Endothelial cell of umbilical vein (primary cell): ENCODE results near the gene SLC30A10. TPM values are rescaled to one million over a fixed set of nuclear protein-coding genes. Genes with fewer than 3 reads are reported as not detected.

ENCODE experiments used
- BruUV-seq: library from RNA; stranded (reverse); fragments of 400-500 nt; replicated peaks from 2 replicates; lab custom pipeline; 2021; lab: Mats Ljungman, UMichigan
- CTCF ChIA-PET: fragments of 300-600, 350-600 bp; sonication (Branson Sonifier 250); formaldehyde crosslinking; loops from one replicate; lab custom pipeline; 2021; ENCODE audit warnings: antibody characterized with exemption, inconsistent platforms; lab: Charles Lee
- POLR2A ChIA-PET: fragments of 300-600, 350-600 bp; sonication (Branson Sonifier 250); formaldehyde crosslinking; loops from one replicate; lab custom pipeline; 2021; ENCODE audit warnings: antibody characterized with exemption, inconsistent platforms; lab: Charles Lee
- DNase-seq: peaks from one replicate; pipeline ENCODE4 v3.0.0-alpha.2; 2011; ENCODE audit warnings: low read depth, low spot score
- FAIRE-seq: peaks from 2 replicates; lab custom pipeline; 2011; peaks lifted over from hg19 to GRCh38; lab: Jason Lieb, UNC
- H2AFZ ChIP-seq: 2 replicates; pipeline ENCODE4 v1.6.0; 2012; ENCODE audit warnings: low read depth, low read length, control low read depth, inconsistent platforms
- H3K27ac ChIP-seq: 2 replicates; pipeline ENCODE4 v1.5.1; 2011; ENCODE audit warnings: low read depth, mild to moderate bottlenecking, control low read depth, low read length, moderate library complexity; ENCODE audit not compliant: insufficient read depth
- H3K27me3 ChIP-seq, 2 experiments: 2 replicates each; pipeline versions ENCODE4 v1.6.0 to v1.6.1; 2011; ENCODE audit warnings: low read length in 2 of 2, mixed read lengths in 1 of 2; ENCODE audit not compliant: control insufficient read depth in 2 of 2, insufficient read depth in 2 of 2
- H3K36me3 ChIP-seq, 2 experiments: 2 replicates in 1 of 2; 3 replicates in 1 of 2; pipeline ENCODE4 v1.5.1; 2011; ENCODE audit warnings: low read length in 2 of 2, mild to moderate bottlenecking in 1 of 2, moderate library complexity in 1 of 2; ENCODE audit not compliant: control insufficient read depth in 2 of 2, insufficient read depth in 2 of 2; ENCODE audit errors: extremely low read depth in 1 of 2
- H3K4me1 ChIP-seq: 3 replicates; pipeline ENCODE4 v1.5.1; 2011; ENCODE audit warnings: mild to moderate bottlenecking, low read length; ENCODE audit not compliant: control insufficient read depth, insufficient read depth; ENCODE audit errors: extremely low read depth
- H3K4me2 ChIP-seq: 2 replicates; pipeline ENCODE4 v1.6.1; 2011; ENCODE audit warnings: low read length, control low read depth, mixed read lengths; ENCODE audit not compliant: insufficient read depth
- H3K4me3 ChIP-seq, 3 experiments: fragments of 200-600 bp in 1 of 3; sonication (generic), shearing (Covaris generic) in 1 of 3; replicated peaks in 1 of 3; 2 replicates each; pipeline ENCODE4 v1.5.1; 2011 to 2016; ENCODE audit warnings: control low read depth in 3 of 3, low read length in 3 of 3, mild to moderate bottlenecking in 2 of 3, inconsistent platforms in 1 of 3, low read depth in 1 of 3, moderate library complexity in 1 of 3; ENCODE audit not compliant: insufficient read depth in 1 of 3
- H3K79me2 ChIP-seq: 2 replicates; pipeline ENCODE4 v1.6.0; 2012; ENCODE audit warnings: low read length, inconsistent platforms; ENCODE audit not compliant: control insufficient read depth, insufficient read depth
- H3K9ac ChIP-seq: replicated peaks from 2 replicates; pipeline ENCODE3; 2011; ENCODE audit warnings: low read length, control low read depth; ENCODE audit not compliant: insufficient read depth; ENCODE audit errors: extremely low read depth
- H3K9me1 ChIP-seq: replicated peaks from 3 replicates; pipeline ENCODE4 v1.6.0; 2011; ENCODE audit warnings: mild to moderate bottlenecking, low read length; ENCODE audit not compliant: control insufficient read depth, insufficient read depth; ENCODE audit errors: extremely low read depth
- H3K9me3 ChIP-seq: replicated peaks from 2 replicates; pipeline ENCODE4 v1.5.1; 2012; ENCODE audit warnings: low read length, inconsistent platforms; ENCODE audit not compliant: control insufficient read depth, insufficient read depth
- H4K20me1 ChIP-seq: replicated peaks from 2 replicates; pipeline ENCODE3; 2011; ENCODE audit warnings: mild to moderate bottlenecking, low read length; ENCODE audit not compliant: control insufficient read depth, insufficient read depth; ENCODE audit errors: extremely low read depth
- EZH2 ChIP-seq: IDR thresholded peaks from 2 replicates; pipeline ENCODE4 v1.6.1; 2012; ENCODE audit warnings: borderline replicate concordance, low read depth, mild to moderate bottlenecking, moderate library complexity, low read length, inconsistent platforms; ENCODE audit not compliant: severe bottlenecking
- FOS ChIP-seq: IDR thresholded peaks from 2 replicates; pipeline ENCODE4 v1.6.1; 2011; ENCODE audit warnings: mild to moderate bottlenecking, low read length, moderate library complexity, borderline replicate concordance; ENCODE audit not compliant: insufficient read depth
- GATA2 ChIP-seq: IDR thresholded peaks from 2 replicates; pipeline ENCODE4 v1.7.0; 2011; ENCODE audit warnings: low read depth, mild to moderate bottlenecking, moderate library complexity, mixed read lengths, low read length; ENCODE audit not compliant: insufficient read length, insufficient read depth
- JUN ChIP-seq: IDR thresholded peaks from 2 replicates; pipeline ENCODE4 v1.6.1; 2011; ENCODE audit warnings: borderline replicate concordance, low read depth; ENCODE audit not compliant: insufficient read length, insufficient read depth
- MYC ChIP-seq: IDR thresholded peaks from one replicate; pipeline ENCODE4 v1.6.1; 2011; ENCODE audit warnings: mild to moderate bottlenecking, low read depth, low read length
- POLR2A ChIP-seq: IDR thresholded peaks from 2 replicates; pipeline ENCODE4 v1.6.1; 2012; ENCODE audit warnings: low read depth, mild to moderate bottlenecking, control low read depth, low read length
- POLR2AphosphoS5 ChIP-seq: IDR thresholded peaks from 2 replicates; pipeline ENCODE4 v1.6.1; 2012; ENCODE audit warnings: low read depth, mild to moderate bottlenecking, control low read depth, low read length, moderate library complexity; ENCODE audit not compliant: insufficient read depth
- dilution Hi-C: fragments of 300-500 bp; cut with MboI; formaldehyde crosslinking; loops from one replicate; pipeline ENCODE4 v1.15.0; 2019; ENCODE audit warnings: low sequenced_read_pairs; ENCODE audit not compliant: extremely low pct_ligation_motif_present
- intact Hi-C: fragments of 100-400 bp; cut with micrococcal nuclease; formaldehyde crosslinking; loops from one replicate; pipeline ENCODE4 v1.10.0; 2022
- polyA plus RNA-seq, 4 experiments: library from polyadenylated mRNA; depleted of rRNA in 3 of 4; stranded (reverse) in 3 of 4; unstranded in 1 of 4; fragments of >200 nt; gene quantifications; 2 replicates each; pipeline versions ENCODE4 v1.2.1 to v1.2.3, GENCODE V29; 2011 to 2012; ENCODE audit warnings: missing spikeins in 1 of 4
- total RNA-seq: library from RNA; stranded (reverse); gene quantifications from 2 replicates; pipeline ENCODE4 v1.2.3, GENCODE V29; 2021
- TF ChIP-seq, protein P1 (sequence below): IDR thresholded peaks from 2 replicates; pipeline ENCODE4 v1.6.1; 2011; ENCODE audit not compliant: insufficient read depth, insufficient read length
- TF ChIP-seq, protein P2 (sequence below), 2 donors: IDR thresholded peaks; 1 replicate in 1 of 2; 2 replicates in 1 of 2; pipeline ENCODE4 v1.5.1; 2011; ENCODE audit warnings: low read length in 2 of 2, mild to moderate bottlenecking in 2 of 2, moderate library complexity in 2 of 2, control low read depth in 1 of 2, inconsistent platforms in 1 of 2, low read depth in 1 of 2; ENCODE audit not compliant: insufficient read depth in 1 of 2; ENCODE audit errors: extremely low read depth in 1 of 2

Gene SLC30A10
- total and polyA plus RNA-seq, 2 donors (not counting 3 experiments of a cell fraction or from before 2014, with no cell fraction given): not detected

DNA sequence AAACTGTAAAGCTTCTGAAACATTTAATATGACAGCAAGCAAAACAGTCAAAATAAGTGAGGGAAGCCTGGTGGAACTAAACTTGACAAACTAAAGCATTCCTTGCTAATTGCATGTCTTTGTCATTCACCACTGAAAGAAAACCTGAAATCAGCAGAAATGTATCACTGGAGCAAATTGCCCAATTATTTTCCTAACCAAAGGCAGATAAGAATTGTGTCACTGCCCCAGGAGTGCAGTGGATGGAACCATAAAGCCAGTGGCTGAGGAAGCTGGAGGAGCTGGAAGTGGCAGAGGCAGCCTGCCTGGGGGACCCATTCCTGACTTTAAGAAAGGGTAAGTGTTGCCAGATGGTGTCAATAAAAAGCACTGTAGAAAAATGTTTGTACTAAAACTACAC, 2.7 kb upstream of the SLC30A10 start:
- POLR2A ChIA-PET: no interaction called here
- dilution Hi-C loops: no loop called here
- Histone ChIP-seq H3K36me3 (no peaks in the 10 kb centered on the region), H3K27me3 (peaks cover 10 to 24% of the 10 kb centered on the region in 2 experiments), H3K9ac (no peak overlapping the region), H4K20me1 (no peaks in the 10 kb centered on the region), H3K27ac (no peak overlapping the region), H2AFZ (no peak overlapping the region), H3K9me3 (no peaks in the 10 kb centered on the region), H3K4me2 (no peak overlapping the region), H3K9me1 (no peaks in the 10 kb centered on the region), H3K4me1 (peaks cover 8% of the 10 kb centered on the region), H3K79me2 (no peaks in the 10 kb centered on the region), H3K4me3 (no peak overlapping the region)
- TF ChIP-seq, protein P1, sequence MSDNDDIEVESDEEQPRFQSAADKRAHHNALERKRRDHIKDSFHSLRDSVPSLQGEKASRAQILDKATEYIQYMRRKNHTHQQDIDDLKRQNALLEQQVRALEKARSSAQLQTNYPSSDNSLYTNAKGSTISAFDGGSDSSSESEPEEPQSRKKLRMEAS: no peak
- TF ChIP-seq POLR2A (no peak), MYC (no peak), GATA2 (no peak), JUN (no peak), POLR2AphosphoS5 (no peak), EZH2 (no peak), FOS (no peak)
- TF ChIP-seq, protein P2, sequence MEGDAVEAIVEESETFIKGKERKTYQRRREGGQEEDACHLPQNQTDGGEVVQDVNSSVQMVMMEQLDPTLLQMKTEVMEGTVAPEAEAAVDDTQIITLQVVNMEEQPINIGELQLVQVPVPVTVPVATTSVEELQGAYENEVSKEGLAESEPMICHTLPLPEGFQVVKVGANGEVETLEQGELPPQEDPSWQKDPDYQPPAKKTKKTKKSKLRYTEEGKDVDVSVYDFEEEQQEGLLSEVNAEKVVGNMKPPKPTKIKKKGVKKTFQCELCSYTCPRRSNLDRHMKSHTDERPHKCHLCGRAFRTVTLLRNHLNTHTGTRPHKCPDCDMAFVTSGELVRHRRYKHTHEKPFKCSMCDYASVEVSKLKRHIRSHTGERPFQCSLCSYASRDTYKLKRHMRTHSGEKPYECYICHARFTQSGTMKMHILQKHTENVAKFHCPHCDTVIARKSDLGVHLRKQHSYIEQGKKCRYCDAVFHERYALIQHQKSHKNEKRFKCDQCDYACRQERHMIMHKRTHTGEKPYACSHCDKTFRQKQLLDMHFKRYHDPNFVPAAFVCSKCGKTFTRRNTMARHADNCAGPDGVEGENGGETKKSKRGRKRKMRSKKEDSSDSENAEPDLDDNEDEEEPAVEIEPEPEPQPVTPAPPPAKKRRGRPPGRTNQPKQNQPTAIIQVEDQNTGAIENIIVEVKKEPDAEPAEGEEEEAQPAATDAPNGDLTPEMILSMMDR (IDR thresholded peaks at IDR 0.05; ENCODE audit: extremely low read depth in 1 of 2, insufficient read depth in 1 of 2, low read depth in 1 of 2, low read length in 2 of 2): no peak
- intact Hi-C loops: no loop called here
- DNase-seq: no peak
- no peak for FAIRE-seq
- CTCF ChIA-PET: no interaction called here
- no TSS peak for BruUV-seq
